Fibroblast of villous mesenchyme (primary cell): ENCODE results near the gene ZBTB20. TPM values are rescaled to one million over a fixed set of nuclear protein-coding genes. Genes with fewer than 3 reads are reported as not detected.
A peak's percentile ranks its signal among the peaks of the same experiment; 100 is the strongest.

Experiments
- DNase-seq: peaks from one replicate; pipeline ENCODE4 v3.0.0-alpha.2; 2010; ENCODE audit warnings: low read depth
- H3K4me3 ChIP-seq: 2 replicates; pipeline ENCODE4 v1.5.1; 2011; ENCODE audit warnings: low read depth, mild to moderate bottlenecking, low read length
- total RNA-seq: library from RNA; depleted of rRNA; stranded (reverse); fragments of >200 nt; gene quantifications from 2 replicates; pipeline ENCODE4 v1.2.3, GENCODE V29; 2012
- TF ChIP-seq, protein P1 (sequence below): IDR thresholded peaks from 2 replicates; pipeline ENCODE4 v1.5.1; 2012; ENCODE audit warnings: low read depth, mild to moderate bottlenecking, low read length; ENCODE audit not compliant: insufficient read depth

Gene ZBTB20
- total RNA-seq, 1 donor, result 28.1 TPM

DNA sequence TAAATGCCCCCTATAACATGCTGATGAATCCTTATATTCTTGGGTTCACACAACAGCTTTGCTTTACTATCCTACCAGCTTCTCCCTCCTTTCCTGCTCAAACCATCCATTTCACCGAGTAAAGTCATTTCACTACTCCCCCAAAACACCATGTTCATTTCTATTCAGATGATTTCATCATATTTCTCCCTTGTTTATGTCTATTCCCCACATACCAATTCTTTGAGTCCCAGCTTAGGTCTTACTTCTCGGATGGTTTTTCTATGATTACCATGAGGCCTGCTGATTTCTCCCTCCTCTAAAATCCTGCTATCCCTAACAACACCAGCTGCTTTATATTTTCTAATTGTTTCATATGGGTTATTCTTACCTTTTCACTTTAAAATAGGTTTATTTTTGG lies 621.8 kb downstream of the ZBTB20 start:
- peak; percentile 28 for DNase-seq
- TF ChIP-seq, protein P1, sequence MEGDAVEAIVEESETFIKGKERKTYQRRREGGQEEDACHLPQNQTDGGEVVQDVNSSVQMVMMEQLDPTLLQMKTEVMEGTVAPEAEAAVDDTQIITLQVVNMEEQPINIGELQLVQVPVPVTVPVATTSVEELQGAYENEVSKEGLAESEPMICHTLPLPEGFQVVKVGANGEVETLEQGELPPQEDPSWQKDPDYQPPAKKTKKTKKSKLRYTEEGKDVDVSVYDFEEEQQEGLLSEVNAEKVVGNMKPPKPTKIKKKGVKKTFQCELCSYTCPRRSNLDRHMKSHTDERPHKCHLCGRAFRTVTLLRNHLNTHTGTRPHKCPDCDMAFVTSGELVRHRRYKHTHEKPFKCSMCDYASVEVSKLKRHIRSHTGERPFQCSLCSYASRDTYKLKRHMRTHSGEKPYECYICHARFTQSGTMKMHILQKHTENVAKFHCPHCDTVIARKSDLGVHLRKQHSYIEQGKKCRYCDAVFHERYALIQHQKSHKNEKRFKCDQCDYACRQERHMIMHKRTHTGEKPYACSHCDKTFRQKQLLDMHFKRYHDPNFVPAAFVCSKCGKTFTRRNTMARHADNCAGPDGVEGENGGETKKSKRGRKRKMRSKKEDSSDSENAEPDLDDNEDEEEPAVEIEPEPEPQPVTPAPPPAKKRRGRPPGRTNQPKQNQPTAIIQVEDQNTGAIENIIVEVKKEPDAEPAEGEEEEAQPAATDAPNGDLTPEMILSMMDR, result no peak
- no peak overlapping the region for H3K4me3 ChIP-seq

DNA sequence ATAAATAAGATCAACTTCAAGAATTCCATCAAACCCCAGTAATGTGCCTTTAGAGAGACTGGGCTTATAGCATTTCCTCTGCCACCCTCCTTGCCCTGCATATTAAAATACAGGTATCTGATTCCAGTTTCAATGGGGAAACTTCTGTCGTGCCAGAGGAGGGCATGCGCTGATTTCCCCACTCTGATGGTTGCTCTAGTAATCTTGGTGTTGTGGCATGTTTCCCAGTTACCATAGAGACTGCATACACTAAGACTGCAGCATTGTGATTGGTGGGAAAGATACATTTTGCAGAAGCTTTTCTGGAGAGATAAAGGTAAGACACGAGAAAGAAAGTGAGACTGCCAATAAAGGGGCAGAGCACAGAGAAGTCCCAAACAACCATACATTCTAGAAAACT lies 627.7 kb downstream of the ZBTB20 start:
- no peak overlapping the region for H3K4me3 ChIP-seq
- TF ChIP-seq, protein P1, result no peak
- peak; percentile 81 for DNase-seq

DNA sequence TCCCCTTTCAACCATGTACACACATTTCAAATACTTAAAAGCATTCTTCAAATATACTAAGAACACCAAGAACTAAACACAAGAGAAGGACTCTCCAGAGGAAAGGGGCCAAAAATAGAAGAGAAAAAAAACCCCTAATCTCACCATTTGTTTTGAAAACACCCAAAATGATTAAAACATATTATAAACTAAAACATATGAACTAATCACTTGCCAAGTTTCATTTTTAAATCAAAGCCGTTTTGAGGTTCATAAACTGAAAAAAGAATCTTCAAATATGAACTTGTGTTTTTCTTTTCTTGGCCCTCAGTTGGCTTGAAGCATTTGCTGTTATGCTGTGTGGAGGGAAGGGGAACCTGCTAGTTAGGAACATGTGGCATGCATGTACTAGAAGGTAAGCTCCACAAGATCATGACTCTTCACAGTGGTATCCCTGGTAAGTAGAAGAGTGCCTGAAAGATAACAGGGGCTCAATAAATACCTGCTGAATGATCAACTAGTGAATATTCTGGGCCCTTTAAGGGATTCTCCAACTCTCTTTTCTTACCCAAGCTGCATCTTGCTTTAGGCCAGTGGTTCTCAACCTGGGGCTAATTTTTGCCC lies 628.8 kb downstream of the ZBTB20 start:
- TF ChIP-seq, protein P1, result no peak
- H3K4me3 ChIP-seq, result no peak overlapping the region
- DNase-seq, result no peak

DNA sequence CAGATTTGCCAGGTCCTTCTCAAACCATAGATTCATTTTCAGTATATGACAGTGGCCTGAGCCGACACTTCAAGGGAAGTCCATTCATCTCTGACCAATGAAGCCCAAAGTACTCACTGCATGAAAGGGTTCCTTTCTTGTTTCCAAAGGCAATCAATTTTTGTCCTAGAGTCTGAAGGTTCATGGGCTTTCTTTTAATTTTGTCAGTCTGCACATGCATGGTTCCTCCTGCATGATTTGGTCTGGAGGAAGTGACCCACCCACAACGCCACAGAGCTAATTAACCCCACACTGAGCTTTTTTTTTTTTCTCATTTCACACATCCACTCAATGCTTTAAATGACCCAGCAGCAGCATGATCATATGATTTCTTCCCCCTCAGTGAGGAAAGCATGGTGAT lies 636.9 kb downstream of the ZBTB20 start:
- H3K4me3 ChIP-seq, result no peak overlapping the region
- no peak for DNase-seq
- TF ChIP-seq, protein P1, result no peak

DNA sequence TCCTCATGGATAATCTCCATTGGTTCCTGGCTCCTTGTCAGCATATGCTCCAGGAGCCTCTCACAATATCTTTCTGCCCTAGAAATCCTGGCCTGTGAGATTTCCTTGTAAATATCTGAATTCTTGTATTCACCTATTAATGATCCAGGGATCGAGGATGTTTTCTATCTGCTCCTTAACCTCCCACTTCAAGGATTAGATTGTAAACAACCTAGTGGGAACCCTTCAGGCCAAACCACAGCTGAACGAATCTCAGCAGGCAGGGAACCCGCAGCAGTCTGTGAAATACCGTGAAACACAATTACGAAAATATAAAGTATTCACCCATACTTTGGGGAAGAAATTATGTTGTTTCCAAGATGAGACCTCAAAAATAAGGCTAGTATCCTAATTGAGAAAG lies 637.3 kb downstream of the ZBTB20 start:
- no peak for DNase-seq
- TF ChIP-seq, protein P1, result no peak
- H3K4me3 ChIP-seq, result no peak overlapping the region

DNA sequence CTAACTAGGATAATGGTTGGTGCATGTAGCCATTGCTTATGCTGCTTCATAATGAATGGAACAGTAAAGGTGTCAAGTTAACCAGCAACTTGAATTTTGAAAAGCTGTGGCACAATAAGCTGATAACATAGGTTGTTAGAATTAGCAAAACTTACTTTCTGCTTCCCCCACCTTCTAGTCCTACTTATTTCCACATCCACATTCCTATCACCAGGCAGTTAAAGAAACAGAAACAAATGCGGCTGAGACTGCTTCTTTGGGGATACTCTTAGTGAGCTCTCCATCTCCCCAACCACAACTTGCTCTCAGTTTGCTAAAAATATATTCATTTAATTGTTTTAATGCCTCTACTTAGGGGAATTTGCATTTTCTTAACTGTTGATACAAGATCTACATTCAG lies 638.1 kb downstream of the ZBTB20 start:
- H3K4me3 ChIP-seq, result no peak overlapping the region
- DNase-seq, result peak; percentile 47
- TF ChIP-seq, protein P1, result no peak

DNA sequence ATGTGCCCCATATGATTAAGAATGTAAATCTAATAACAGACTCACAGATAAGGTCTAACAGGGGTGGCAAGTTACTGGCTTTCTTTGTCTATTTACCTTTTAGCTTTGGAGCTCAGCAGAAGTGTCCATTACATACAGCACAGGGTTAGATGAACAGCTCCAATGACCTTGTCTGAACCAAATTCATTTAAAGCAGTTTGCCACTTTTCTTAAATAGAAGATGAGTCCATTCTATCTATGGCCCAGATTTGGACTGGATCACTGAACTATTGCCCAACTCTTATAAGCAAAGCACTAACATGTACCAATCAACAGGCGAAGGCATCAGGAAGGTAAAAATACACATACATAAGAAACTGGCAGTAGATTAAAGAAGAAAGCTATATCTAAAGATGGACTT lies 638.9 kb downstream of the ZBTB20 start:
- H3K4me3 ChIP-seq, result no peak overlapping the region
- TF ChIP-seq, protein P1, result no peak
- DNase-seq, result no peak
